GM21515 (cell line): Measurements from ENCODE around the gene XPNPEP2.

ENCODE experiments used
- ATAC-seq: cut with Tn5 transposase; IDR thresholded peaks from one replicate; pipeline ENCODE4 v1.9.1; 2021; ENCODE audit not compliant: unreplicated experiment

The XPNPEP2 gene, protein sequence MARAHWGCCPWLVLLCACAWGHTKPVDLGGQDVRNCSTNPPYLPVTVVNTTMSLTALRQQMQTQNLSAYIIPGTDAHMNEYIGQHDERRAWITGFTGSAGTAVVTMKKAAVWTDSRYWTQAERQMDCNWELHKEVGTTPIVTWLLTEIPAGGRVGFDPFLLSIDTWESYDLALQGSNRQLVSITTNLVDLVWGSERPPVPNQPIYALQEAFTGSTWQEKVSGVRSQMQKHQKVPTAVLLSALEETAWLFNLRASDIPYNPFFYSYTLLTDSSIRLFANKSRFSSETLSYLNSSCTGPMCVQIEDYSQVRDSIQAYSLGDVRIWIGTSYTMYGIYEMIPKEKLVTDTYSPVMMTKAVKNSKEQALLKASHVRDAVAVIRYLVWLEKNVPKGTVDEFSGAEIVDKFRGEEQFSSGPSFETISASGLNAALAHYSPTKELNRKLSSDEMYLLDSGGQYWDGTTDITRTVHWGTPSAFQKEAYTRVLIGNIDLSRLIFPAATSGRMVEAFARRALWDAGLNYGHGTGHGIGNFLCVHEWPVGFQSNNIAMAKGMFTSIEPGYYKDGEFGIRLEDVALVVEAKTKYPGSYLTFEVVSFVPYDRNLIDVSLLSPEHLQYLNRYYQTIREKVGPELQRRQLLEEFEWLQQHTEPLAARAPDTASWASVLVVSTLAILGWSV

DNA sequence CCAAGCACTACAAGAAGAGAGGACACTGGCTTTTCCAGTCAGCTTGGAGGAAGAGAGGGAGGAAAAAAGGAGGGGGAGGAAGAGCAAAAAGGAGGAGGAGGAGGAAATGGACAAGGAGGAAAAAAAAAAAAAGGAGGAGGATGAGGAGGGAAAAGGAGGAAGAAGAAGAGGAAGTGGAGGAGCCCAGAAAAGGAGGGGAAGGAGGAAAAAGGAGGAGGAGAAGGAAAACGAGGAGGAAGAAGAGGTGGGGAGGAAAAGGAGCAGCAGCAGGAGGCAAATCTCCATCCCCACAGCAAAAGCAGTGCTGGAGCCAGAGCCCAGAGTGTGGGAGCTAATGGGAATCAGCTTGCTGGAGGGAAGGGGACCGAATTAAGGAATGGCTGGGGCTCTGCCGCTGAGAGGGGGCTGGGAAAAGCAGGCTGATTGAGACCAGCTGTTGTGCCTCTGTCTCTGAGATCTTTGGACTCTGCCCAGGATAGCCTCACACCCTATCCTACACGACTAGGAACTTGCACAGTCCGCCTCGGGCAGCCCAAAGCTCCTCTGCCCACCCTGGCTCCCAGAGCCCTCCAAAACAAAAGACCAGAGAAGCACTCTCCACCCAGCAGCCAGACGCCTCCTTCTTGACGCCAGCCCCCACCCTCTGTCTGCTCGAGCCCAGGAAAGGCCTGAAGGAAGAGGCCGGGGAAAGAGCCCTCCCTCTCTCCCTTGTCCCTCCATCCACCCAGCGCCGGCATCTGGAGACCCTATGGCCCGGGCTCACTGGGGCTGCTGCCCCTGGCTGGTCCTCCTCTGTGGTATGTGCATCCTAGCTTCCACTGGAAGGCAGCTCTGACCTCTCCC lies at the start of gene XPNPEP2:
Gene XPNPEP2, plus strand, starts transcription at position 514 of the 843 bp plus-strand sequence. Its CDS starts 235 bp downstream, at position 749.
- no peak for ATAC-seq

DNA sequence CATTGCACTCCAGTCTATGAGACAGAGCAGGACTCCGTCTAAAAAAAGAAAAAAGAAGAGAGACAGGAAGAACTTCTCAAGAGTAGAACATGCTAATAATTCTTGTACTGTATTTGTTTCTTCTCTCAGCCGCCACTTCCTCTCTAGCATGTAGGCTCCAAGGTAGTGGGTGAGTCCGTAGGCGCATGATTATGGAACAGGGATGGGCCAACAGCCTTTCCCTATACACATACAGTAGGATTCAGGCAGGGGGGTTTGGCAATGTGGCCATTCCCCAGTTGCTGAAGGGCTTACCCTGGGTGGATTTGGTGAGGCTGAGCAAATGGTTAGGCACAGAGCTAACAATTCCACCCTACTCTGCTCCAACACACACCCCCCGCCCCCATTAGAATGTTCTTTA lies 49.0 kb upstream of the XPNPEP2 start:
- ATAC-seq = no peak

DNA sequence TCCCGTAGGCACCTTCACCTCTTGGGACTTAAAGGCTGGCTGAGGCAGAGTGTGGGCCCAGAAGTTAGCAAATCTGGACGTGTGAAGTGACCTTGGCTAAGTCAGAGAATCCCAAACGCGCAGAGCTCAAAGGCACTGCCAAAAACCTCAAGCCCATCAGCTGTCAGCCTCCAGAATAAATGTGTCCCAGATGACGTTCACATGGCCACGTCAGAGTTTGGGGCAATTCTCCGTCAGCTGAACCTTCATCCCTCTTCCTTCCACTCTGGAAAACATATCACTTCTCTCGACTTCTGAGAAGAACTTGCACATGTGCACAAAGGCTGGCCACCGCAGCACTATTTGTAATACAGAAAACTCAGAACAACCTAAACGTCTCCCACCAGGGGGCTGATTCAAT lies 48.3 kb upstream of the XPNPEP2 start:
- ATAC-seq = no peak

DNA sequence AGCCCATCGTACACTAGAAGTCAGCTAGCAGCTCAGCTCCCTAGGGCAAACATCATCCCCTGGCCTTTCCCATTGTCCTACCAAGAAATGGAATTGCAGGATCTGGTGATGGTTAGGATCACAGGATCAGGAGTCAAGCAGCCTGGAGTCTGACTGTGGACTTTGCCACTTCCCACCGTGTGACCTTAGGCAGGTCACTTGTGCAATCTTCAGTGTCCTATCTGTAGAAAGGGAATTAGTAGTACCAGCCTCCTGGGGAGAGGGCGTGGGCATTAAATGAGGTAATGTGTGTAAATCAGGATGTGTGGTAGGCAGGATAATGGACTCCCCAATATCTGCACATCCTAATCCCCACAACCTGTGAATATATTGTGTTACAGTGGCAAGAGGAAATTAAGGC lies 45.4 kb upstream of the XPNPEP2 start:
- ATAC-seq = no peak

DNA sequence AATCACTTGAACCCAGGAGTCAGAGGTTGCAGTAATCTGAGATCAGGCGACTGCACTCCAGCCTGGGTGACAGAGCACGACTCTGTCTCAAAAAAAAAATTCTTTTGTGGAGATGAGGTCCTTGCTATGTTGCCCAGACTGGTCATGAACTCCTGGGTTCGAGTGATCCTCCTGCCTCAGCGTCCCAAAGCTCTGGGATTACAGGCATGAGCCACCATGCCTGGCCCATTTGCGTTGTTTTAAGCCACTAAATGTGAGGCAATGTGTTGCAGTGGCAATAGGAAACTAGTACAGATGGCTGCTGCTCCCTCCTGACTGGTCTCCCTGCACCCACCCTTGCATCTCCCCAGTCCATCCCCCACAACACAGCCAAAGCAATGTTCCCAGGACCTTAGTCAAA lies 44.0 kb upstream of the XPNPEP2 start:
- no peak for ATAC-seq

DNA sequence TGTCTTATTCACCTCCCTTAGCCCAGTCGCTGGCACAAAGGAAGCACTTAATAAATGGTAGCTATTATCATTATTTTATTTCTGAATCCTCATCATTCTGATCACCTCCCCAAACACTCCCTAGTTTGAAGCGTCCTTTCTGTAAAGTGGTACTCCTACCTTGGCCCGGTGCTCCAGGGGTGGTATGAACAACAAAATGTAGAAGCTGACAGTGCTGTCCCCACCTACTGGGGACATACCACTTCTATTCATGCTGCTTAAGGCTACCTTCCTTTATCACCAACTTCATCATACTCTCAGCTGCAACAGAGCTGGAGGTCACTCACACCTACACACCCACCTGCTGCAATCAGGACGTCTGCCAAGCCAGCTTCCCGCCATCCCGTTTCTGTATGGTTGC lies 43.2 kb upstream of the XPNPEP2 start:
- no peak for ATAC-seq

DNA sequence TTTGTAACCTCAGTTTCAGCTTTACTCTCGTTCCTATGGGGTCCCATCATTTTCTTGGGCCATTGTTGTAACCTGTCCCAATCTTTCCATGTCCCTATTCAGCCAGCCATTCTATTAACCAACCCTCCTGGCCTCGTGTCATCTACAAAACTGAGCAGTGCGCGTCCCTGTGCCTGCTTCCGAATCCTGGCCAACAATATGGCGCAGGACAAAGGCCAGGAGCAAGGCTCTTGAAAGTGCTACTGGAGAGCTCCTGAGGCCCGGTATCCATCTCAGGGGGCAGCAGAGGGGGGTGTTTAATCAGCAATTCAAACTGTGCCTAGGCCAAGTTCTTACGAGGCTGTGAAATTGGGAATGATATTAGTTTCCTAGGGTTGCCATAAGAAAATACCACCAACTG lies 42.8 kb upstream of the XPNPEP2 start:
- ATAC-seq = no peak

DNA sequence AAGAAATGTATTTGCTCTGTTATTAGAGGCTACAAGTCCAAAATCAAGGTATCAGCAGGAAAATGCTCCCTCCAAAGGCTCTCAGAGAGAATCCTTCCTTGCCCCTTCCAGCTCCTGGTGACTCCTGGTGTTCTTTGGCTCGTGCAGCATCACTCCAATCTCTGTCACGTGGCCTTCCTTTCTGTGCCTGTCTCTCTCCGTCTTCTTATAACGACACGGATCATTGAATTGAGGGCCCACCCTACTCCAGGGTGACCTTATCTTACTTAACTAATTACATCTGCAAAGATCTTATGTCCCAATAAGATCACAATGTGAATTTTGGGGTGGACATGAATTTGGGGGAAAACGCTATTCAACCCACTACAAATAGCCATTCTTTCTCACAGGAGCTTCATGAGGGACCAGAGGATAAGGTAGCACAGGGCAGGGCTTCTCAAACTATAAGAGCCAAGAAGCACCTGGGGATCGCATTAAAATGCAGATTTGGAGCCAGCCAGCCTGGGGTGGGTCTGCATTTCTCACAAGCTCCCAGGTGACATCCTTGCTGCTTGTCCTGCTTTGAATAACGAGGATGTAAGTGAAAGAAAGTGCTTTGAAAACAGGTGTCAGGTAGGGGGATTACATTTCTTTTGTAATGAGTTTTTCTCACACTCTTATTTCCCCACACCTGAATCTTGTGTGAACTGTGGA lies 42.2 kb upstream of the XPNPEP2 start:
- no peak for ATAC-seq

DNA sequence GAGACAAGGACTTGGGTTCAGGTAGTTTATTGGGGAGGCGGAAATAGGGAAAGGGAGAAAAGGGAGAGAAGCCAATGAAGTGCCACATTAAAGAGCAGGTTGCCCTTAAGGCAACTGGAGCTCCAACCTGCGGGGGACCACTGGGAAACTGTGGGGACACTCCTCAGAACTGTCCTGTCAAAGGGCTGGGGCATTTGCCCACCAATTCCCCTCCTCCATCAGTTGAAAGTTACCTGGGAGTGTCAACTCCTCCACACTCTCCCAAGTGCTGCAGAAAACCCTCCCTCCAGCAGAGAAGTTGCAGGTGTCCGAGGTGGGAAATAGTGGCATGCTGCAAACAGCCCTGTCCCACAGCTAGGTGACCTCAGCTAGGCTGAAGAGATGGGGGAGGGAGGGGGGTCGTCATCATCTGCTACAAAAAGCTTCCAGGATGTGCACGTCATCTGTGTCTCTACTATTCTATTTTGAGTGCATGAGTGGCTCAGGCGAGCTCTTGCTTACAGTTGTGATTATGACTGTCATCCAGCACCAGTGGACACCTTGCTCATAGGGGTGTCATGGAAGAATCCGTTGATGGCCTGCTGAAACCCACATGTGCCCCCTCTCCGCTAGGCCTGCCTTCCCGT lies 41.5 kb upstream of the XPNPEP2 start:
- ATAC-seq = no peak

DNA sequence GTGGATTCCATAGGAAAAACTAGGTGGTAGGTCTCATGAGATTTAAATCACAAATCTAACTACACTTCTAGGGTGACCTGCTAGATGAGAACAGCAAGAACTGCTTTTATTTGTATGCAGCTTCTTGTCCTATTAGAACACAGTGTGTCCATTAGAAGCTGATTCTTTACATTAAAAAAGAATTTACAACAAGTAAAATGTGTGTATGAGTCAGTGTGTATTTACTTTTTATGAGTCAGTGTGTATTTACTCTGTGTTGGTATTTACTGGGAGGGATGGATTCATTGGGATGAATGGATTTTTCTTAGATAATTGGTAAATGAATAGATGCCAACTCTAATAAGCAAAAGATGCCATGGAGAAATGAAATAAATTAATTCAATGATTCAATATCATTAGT lies 40.6 kb upstream of the XPNPEP2 start:
- no peak for ATAC-seq

DNA sequence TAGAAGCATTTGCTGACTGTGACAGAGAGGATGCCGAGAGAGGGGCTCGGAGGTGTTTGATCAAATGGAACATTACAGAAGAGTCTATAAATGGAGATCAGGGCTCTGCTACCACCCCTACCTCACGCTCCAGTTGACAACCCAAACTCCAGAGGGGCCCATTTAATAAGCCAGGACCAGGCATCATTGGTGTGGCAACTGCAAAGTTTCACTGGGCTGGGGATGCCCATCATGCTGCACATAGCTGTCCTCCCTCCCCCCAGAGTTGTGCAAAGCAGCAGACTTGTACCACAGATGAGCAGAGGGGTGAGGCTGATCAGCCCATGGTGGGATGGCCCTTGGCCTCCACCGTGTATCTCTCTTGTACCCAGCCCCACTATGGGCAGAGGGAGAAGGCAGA lies 38.2 kb upstream of the XPNPEP2 start:
- ATAC-seq = no peak

DNA sequence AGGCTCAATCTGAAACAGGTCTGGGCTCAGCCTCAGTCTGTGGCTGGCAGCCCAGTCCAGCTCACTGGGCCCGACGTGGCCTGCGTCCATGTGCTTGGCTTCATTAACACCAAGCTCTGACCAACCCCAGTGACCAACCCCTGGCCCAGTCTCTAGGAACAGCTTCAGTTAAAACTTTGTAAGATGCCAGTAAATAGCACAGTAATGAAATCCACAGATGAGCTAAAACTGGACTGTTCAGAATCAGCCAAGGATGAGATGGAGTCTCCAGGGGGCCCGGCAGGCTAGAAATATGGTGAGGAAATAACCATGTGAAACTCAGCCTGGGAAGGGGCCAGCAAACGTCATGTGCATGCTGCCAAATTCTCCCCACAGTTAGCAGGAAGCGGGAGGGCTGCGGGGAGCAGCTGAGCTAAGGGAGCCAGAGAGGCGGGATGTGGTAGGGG lies 37.1 kb upstream of the XPNPEP2 start:
- ATAC-seq = no peak

DNA sequence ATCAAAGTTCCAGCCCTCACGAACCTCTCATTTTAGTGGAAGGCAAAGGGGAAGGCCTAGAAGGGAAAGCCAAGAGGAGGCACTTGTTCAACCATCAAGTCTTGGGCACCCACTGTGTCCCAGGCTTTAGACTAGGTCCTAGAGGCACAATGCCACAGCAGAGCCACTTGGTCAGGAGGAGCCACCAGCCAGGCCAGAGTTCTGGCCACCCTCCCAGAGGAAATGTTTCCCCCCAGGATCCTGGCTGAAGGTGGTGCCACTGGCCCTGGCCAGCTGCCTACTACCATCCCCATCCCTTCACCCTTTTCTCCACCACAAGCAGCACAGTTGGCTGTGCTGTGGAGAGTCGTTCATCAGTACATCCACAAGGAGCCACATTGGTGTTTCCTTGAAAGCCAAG lies 34.3 kb upstream of the XPNPEP2 start:
- ATAC-seq = no peak

DNA sequence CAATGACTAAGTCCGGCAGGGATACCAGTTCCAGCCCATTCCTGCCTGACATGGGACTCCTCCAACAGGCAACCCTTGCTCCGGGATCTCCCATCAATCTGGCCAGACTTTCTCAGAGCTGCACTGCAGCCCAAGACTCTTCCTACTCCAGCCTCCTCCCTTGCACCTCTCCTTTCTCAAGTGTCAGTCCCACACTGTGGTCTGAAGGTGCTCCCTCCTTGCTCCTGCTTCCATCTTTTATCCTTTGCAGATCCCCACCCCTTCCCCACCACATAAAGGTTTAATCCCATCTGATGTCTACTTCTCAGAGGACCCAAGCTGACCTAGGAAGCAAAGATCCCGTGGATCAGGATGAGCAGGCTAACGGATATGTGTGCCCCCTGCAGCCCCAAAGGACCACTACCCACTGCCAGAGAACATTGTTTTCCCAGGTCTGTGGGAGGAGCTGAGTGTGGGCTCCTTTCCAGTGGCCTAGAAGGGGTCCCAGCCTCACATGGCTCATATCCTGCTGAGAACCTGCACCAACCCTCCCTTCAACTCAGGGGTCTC lies 33.3 kb upstream of the XPNPEP2 start:
- no peak for ATAC-seq

DNA sequence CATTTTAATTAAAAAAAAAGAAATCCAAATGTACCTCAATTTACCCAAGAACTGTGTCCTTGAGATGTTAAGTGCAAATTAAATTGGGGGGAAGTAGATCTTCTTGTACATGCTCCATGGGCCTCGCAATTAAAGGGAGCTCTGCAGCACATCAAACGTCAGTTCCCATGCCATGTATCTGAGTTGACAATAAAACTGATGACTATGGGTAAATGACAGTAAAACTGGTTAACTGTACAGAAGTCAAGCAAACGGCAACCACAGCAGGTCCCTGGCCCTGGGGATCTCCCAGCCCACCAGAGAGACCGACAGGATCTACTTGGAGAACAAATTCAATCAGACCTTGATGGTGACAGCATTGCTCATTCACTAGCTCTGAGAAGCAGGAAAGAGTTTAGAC lies 32.8 kb upstream of the XPNPEP2 start:
- no peak for ATAC-seq

DNA sequence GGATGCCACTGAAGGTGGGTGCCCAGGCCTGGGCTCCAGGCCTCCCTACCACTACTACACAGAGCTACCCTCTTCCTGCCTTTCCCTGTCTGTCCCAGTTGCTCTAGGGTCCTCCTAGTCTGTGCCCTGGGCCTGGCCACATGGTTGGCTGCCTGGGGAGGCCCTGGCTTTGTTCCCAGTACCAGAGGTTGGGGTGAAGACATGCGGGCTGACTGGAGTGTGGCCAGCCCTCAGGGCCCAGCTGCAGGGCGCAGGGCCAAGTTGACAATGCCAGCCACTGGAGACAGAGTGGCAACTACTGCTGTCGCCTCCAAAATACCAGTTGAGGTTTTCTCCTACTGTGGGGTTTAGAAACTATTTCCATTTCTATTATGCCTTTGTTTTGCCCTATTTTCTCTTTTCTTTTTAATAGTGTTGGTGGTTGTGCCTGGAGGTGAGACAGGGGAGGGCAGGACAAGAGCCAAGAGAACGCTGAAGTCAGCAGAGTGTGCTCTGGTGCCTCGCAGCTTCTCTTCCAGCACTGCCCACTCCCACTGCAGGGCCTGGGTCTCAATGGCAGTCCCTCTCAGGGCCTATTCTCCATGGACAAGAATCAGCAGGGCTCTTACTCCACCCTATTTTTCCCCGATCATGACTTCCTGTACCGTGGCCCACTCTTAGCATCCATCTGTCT lies 32.2 kb upstream of the XPNPEP2 start:
- ATAC-seq = no peak

DNA sequence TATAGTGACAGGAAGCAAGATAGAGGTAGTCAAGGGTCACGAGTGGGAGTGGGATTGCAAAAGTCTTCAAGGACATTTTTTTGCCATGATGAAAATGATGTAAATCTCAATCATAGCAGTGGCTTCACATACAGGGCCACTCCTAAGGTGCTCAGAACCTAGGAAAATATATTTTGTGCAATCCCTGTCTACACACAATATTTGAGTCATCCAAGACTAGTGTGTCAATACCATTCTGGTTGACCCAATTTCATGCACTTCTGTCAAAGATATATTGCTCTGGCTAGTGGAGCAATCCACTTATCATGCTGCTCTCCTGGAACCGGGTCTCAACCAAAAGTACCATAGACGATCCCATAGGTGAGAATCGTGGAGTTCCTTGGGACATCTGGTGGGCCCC lies 24.2 kb upstream of the XPNPEP2 start:
- ATAC-seq = no peak

DNA sequence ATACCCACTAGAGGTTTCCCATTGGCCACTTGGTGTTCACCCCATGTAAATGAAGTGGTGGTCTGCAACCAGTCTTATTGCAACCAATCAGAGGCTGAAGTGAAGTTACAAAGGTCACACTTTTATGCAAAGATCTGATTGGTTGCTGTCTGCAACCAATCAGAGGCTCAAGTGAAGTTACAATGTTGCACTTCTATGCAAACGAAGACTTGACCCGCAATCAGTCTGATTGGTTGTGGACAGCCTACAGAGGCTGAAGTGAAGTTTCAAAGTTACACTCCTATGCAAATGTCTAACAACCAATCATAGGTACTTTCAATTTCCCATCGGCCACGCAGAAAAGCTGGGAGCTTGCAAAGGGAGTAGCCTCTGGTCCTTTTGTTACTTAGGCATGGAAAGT lies 22.3 kb upstream of the XPNPEP2 start:
- no peak for ATAC-seq

DNA sequence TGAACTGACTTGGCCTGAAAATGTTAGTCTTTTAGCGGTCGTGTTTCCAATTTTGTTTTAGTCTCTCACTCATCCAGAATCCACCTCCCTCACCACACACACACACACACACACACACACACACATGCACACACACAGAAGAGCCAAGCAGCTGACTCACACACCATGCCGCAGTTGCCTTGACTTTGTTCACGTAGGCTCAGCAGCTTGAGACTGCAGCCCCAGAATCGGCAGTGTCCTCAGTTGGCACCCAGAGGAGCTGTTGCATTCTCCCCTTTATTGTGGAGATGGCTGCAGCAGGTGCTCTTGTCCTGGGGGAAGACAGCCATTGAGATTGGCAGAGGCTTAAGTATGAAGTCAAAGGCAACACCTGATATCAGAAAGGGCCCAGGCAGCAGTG lies 20.9 kb upstream of the XPNPEP2 start:
- no peak for ATAC-seq

DNA sequence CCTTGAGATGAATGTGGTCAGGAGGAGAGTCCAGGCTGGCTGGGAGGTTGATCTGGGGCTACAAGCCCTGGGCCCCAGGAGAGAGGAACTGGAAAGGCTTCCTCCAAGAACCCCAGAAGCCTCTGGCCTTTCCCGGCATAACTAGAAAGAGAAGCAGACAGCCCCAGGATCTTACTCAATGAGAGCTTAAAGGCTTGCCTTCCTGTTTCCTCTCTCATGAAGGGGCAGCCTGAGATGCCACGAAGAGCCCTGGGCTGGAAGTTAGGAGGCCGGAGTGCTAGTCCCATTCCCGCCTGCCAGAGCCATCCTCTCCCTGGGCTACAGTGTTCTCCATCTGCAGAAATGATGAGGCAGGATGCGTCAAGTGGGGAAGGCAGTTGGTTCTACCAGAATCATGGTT lies 20.1 kb upstream of the XPNPEP2 start:
- ATAC-seq = no peak
